GM18502 (cell line): ENCODE data around the gene C5.

Experiments used
- ATAC-seq: cut with Tn5 transposase; IDR thresholded peaks from one replicate; pipeline ENCODE4 v1.9.1; 2021; ENCODE audit warnings: mild to moderate bottlenecking; ENCODE audit not compliant: unreplicated experiment, poor library complexity

The C5 gene

DNA sequence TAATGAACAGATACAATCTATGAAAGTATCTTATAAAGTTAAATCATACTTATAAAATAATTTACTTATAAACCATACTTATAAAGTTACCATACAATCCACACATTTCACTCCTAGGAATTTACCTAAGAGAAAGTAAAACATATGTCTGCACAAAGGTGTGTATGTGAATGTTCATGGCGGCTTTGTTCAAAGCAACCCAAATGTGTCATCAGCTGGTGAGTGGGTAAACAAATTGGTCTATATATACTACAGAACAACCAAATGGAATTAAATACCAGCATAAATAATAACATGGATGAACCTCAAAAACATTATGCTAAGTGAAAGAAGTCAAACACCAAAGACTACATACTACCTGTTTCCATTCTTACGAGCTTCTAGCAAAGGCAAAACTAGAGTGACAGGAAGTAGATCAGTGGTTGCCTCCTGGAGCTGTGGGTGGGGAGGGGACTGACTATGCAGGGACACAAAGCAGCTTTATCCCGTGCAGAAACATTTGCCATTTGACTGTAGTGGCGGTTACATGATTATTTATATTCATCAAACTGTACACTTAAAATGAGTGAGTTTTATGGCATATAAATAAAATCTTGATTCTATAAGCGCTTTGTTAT is 134.1 kb downstream of the C5 start:
- no peak for ATAC-seq

DNA sequence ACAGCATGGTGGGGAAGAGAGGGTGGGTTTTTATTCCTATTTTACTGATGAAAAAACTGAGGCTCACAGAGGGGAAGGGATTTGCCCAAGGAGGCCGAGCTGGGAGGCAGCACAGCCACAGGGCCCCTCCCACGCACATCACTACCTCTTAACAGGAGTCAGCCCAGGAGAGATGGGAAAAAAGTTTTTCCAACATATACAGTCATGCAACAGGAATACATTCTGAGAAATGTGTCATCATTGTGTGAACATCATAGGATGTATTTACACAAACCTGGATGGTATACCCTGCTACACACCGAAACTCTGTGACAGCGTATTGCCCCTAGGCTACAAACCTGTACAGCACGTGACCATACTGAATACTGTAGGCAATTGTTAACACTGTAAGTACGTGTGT is 135.1 kb downstream of the C5 start:
- ATAC-seq: no peak

DNA sequence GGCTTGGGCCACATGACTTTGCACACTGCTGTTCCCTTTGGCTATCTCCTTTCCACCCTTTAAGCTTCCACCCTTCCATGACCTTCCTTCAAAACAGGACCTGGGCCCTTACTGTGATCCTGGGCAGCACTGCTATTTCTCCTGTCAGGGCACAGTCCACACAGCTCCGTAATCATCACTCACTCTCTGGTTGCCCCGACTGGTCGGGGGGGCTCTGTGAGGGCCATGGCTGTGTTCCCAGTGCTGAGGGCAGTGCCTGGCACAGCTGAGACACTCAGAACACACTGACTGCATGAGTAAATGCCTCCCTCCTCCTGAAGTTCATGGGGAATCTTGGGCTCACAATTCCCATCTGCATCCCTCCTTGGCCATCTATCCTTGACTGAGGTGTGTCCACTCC is 135.7 kb downstream of the C5 start:
- no peak for ATAC-seq

DNA sequence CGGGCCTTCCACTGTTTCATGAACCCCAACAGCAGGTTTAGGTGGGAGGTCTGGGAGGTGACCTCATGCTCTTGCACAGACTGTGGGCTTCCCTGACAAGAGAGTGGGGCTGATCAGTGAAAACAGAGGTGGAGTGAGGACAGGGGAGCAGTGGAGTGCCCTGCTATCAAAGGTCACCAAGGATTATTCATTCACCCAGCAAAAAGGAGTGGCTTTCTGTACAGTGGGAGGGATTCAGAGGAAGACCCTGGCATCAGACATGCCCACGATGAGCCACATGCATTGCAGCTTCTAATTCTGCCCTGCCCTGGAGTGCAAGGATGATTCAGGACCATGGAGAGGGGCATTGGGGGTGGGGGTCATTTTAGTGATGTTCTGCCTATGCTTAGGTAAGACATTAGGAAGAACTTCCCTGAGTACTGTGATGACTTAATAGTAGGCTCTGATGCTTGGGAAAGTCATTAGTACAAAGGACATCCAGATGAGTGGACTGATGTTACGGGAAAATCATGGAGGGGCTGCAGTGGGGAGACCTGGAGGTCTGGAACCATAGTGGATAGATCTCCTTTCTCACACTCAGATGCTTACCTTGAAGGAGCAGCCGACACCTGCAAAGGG is 136.3 kb downstream of the C5 start:
- ATAC-seq: no peak

DNA sequence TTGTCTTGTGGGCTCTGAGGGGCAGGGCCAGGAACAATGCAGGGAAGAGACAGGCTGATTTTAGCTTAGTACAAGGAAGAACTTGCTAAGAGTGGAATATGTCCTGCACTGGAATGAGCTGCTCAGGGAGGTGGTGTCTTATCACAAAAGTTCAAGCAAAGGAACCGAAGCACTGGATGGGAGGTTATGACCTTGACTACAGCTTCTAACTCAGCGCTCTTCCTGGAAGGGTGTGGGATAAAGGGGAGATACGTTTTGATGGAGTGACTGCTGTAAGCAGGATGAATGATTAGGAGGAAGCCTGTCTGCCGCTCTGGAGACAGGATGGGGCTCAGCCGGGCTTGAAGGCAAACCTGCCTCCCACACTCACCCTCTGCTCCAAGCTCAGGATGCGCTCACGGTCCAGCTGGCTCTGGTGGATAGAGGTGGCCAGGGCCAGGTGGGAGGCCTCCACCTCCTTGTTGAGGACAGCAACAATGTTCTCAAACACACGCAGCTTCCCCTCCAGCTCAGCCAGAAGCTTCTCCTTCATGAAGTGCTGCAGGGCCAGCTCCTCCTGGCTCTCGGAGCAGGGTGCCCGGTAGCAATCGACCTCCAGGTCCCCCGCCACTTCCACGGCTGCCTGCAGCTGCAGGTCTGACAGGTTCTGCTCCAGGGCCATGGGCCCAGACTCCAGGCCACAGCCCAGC is 137.0 kb downstream of the C5 start:
- ATAC-seq: no peak

DNA sequence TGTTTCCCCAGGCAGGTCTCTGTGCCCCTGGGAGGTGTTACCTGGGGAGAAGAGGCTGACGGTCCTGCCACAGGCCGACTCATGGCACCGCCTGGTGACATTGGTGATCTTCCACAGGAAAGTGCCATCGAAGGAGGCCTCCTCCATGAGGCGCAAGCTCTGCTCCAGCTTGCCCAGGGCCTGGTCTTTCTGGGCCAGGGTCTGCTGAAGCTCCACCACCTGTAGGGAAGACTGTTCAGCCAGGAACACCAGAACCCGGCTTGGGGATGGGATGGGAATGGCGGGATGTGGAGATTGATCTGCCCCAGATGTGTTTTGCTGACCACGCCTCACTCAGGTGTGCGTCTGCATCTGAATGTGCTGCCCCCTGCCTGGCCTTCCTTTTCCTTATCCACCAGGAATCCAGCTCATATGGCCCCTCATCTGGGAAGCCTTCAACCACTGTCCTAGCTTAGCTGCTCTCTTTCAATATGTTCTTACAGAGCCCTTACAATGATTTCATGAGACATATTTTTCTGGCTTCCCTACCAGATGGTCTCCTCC is 138.7 kb downstream of the C5 start:
- ATAC-seq: no peak

DNA sequence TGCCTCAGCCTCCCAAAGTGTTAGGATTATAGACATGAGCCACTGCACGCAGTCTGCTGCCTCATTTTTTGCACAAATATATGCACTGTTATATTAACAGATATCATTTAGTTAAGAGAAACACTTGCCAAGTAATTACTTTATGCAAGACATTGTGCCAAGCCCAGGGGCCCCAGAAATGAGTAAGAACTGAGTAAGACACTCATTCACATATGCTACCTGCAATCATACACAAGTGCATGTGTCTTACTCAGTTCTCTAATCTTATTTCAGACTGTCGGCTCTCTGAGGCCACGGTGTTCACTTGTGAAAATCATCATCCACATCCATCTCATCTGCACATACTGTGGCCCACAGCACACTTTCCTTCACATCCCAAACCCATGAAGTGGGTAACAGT is 139.4 kb downstream of the C5 start:
- ATAC-seq: no peak

DNA sequence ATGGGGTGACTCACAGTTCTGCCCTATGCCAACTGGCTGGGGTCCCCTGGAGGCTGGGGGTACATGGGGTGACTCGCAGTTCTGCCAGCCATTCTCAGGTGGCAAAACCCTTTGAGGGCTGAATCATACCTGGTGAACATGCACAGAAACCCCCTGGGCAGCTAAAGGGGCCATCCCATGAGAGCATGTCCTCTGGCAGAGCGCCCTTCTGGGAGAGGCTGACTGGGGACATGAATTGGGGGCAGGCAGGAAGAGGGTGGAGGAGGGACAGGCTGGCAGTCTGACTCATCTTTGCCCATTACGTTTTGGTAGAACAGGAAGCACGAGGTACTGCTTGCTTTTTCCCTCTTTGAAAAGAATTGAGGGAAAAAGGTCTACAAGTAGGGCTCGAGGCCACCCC is 140.2 kb downstream of the C5 start:
- no peak for ATAC-seq

DNA sequence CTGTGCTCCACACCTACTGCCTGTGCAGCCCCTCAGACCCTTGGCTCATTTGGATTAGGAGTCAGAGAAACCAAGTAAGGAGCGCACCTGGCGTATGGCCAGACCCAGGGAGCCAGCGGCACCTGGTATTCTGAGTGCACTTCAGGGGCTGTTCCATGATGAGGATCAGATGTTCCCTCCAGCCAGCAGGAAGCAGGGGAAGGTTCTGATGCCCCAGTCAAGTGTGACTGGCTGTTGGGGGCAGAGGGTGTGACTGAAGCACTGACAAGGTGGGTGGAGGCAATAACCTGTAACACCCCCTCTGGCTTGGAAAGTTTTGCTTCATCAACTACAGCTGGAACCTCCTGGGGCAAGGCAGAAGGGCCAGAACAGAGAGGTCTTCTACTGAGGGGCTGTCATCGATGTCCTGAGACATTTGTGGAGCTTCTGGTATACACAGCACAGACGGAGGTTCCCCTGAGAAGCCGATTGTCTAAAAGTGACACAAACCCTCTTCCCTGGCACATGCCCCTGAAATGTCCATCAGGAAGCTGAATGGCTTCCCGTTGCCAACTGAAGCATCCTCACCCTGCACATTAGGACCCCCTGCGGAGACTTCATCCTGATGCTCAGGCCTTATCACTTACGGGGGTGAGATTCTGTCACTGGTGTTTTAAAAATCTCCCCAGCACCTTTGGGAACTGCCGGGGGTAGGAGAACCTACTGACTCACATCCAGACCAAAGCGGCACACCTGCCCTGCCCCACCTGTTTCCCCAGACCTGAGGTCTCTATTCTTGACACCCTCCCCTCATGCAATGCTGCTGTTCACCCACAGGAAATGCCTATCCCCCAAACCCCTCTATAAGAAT is 144.5 kb downstream of the C5 start:
- ATAC-seq: no peak

DNA sequence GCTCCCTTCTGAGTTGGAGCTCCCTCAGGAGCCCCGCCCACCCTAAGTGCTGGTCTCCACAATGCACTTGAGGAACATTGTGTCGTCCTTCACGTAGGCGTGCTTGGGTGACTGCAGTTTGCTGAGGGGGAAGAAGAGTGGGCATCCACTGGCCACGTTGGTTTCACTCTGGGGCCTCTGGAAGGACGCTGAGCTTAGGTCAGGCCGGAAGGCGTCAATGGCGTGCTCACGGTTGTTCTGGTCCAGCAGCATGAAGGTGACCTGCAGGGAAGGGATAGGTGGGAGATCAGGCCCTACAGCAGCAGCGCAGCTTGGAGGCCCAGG is 145.1 kb downstream of the C5 start:
- no peak for ATAC-seq

DNA sequence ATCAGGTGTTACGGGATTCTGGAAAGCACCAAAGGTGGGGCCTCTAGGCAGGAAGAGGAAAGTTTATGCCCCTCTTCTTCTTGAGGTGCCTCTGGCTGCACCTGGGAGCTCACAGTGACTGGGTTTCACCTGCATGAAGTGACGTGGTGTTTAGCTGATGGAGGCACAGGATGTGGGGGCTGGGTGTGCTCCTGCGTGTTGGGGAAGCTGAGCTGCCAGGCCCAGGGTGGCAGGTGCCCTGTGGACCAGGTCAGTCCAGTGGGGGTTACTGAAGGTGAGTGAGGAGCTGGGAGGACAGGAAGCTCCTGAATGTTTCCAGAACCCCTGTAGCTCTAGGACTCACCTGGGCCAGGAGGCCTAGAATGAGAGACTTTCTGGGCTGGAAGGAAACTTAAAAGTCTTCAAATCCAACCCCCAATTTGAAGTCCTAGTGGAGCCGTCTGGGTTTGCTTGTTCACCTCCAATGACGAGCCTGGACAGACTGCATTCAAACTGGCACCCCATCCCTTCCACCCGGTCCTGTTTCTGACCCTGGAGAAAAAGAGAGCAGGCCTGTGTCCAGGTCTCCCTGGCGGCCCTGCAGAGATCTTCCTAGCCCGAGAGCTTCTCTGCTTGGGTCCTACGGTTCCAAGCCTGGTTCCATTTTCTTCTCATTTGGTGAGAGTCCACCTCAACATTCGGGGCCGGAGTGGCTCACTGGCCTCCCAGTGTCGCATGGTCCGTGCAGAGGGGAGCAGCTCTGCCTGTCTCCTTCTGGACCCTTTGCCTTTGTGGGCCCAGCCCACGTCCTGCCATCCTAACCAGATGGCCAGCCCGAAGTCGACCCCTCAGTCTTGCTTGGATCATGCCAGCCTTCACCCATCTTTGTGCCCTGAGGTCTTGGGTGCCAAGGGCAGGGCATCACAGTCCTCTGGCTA is 145.8 kb downstream of the C5 start:
- no peak for ATAC-seq

DNA sequence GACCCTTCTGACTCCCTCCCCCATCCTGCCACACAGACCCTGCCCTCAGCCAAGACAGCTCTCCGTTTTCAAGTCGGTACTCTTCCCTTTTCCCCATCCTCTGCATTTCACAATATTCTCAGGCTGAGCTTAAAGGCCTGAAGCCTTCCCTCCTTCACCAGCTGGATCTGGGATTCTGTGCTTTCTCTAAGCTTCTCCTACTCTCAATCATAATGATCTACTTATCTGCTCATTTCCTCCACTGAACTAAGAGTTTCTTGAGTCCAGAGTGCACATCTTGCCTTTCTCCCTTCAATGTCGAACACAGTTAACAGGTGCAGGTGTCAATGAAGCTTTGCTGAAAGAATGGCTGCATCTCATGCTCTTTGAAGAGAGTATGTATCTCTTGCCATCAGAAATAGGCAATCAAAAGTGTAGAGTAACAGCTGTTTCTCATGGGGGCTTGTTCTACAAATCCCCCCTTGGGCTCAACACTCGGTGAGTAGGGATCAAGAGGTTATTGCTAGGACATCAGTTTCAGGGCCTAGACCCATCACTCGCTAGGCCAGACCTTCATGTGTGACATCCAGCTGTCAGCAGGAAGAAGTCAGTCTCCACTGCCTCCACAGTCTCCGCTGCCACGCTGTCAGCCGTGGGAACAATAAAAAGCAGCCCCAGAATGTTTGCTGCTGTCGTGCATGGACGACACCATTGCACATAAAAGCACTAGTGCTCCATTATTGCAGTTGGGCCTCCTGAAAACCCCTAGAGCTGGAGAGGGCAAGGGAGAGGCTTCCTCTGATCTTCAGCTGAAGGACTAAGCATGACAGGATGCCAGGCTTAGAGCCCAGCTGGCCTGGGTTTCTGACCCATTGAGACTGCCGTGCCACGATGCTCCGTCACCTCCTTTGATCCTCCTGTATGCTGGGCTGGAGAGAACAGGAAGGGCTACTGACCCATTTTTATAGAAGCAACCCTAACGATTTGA is 147.2 kb downstream of the C5 start:
- no peak for ATAC-seq
